HCT116 (cell line): ENCODE results near the gene ZNF148. TPM values are rescaled to one million over a fixed set of nuclear protein-coding genes. Genes with fewer than 3 reads are reported as not detected.

Experiments used
- ATAC-seq: fragments of 200-7000 bp; cut with Tn5 transposase; 2 replicates; pipeline ENCODE4 v1.9.1; 2020; ENCODE audit warnings: mild to moderate bottlenecking, moderate library complexity
- BruUV-seq: library from RNA; stranded (reverse); fragments of 400-500 nt; replicated peaks from 2 replicates; lab custom pipeline; 2021; lab: Mats Ljungman, UMichigan
- CTCF ChIA-PET: fragments of 300-600 bp; sonication (Branson Sonifier 250); formaldehyde crosslinking; loops from one replicate; lab custom pipeline; 2021; ENCODE audit warnings: antibody characterized with exemption; lab: Charles Lee
- POLR2A ChIA-PET: fragments of 300-600, 350-600 bp; sonication (Branson Sonifier 250); formaldehyde crosslinking; loops from one replicate; lab custom pipeline; 2021; ENCODE audit warnings: antibody characterized with exemption; lab: Charles Lee
- RAD21 ChIA-PET, 2 experiments: fragments of 300-600 bp; sonication (Branson Sonifier 250); formaldehyde crosslinking; loops; one replicate each; lab custom pipeline; 2023; ENCODE audit warnings: low total read pairs in 2 of 2; ENCODE audit not compliant: uncharacterized antibody in 2 of 2, unreplicated experiment in 2 of 2, low non-redundant PET in 1 of 2; lab: Charles Lee
- DNase-seq: peaks from one replicate; pipeline ENCODE4 v3.0.0-alpha.2; 2010; ENCODE audit warnings: low read depth, low spot score
- H2AFZ ChIP-seq: fragments of 200-600 bp; shearing (Covaris generic), sonication (generic); 2 replicates; pipeline ENCODE4 v1.6.1; 2017; ENCODE audit warnings: low read depth, mixed run types, mixed read lengths, antibody characterized with exemption, low read length; ENCODE audit not compliant: poor library complexity, severe bottlenecking
- H3K27ac ChIP-seq: 2 replicates; pipeline ENCODE4 v1.5.1; 2012; ENCODE audit warnings: low read depth, low read length
- H3K27me3 ChIP-seq: fragments of 200-600 bp; sonication (generic); 2 replicates; pipeline ENCODE4 v1.6.1; 2016; ENCODE audit warnings: mixed run types, low read length, mixed read lengths; ENCODE audit not compliant: insufficient read depth
- H3K36me3 ChIP-seq, 2 experiments: fragments of 200-500 bp in 1 of 2; fragments of 200-600 bp in 1 of 2; sonication (Bioruptor generic) in 1 of 2; sonication (generic) in 1 of 2; 2 replicates each; pipeline versions ENCODE4 v1.5.1 to v1.6.1; 2014 to 2016; ENCODE audit warnings: low read length in 2 of 2, inconsistent platforms in 1 of 2, mixed read lengths in 1 of 2, mixed run types in 1 of 2; ENCODE audit not compliant: insufficient read depth in 2 of 2, control insufficient read depth in 1 of 2
- H3K4me1 ChIP-seq, 2 experiments: fragments of 200-600 bp in 1 of 2; sonication (generic) in 1 of 2; 2 replicates each; pipeline versions ENCODE4 v1.5.1 to v1.6.1; 2012 to 2017; ENCODE audit warnings: low read length in 2 of 2, inconsistent platforms in 1 of 2, mild to moderate bottlenecking in 1 of 2, mixed read lengths in 1 of 2, mixed run types in 1 of 2, moderate library complexity in 1 of 2; ENCODE audit not compliant: insufficient read depth in 2 of 2, control insufficient read depth in 1 of 2
- H3K4me2 ChIP-seq: fragments of 200-600 bp; sonication (generic); 2 replicates; pipeline ENCODE4 v1.6.1; 2017; ENCODE audit warnings: mixed run types, low read length, mixed read lengths
- H3K4me3 ChIP-seq, 2 experiments: fragments of 200-600 bp in 1 of 2; sonication (generic) in 1 of 2; replicated peaks in 1 of 2; 2 replicates each; pipeline ENCODE4 v1.5.1; 2011 to 2016; ENCODE audit warnings: low read length in 2 of 2, control low read depth in 1 of 2, low read depth in 1 of 2, mild to moderate bottlenecking in 1 of 2, mixed read lengths in 1 of 2, mixed run types in 1 of 2
- H3K79me2 ChIP-seq: fragments of 200-600 bp; sonication (generic); 2 replicates; pipeline ENCODE4 v1.6.1; 2017; ENCODE audit warnings: mild to moderate bottlenecking, mixed run types, low read length, moderate library complexity, mixed read lengths; ENCODE audit not compliant: insufficient read depth
- H3K9ac ChIP-seq: fragments of 200-600 bp; sonication (generic); 2 replicates; pipeline ENCODE4 v1.6.1; 2016; ENCODE audit warnings: low read length, mixed read lengths
- H3K9me2 ChIP-seq: fragments of 200-600 bp; sonication (generic), shearing (Covaris generic); 2 replicates; pipeline ENCODE4 v1.6.1; 2017; ENCODE audit warnings: mixed run types, mild to moderate bottlenecking, moderate library complexity; ENCODE audit not compliant: insufficient read depth
- H3K9me3 ChIP-seq, 2 experiments: fragments of 200-500 bp in 1 of 2; fragments of 200-600 bp in 1 of 2; sonication (Bioruptor generic) in 1 of 2; sonication (generic) in 1 of 2; 2 replicates each; pipeline ENCODE4 v1.6.1; 2014 to 2017; ENCODE audit warnings: low read length in 2 of 2, mixed read lengths in 2 of 2, inconsistent platforms in 1 of 2, low read depth in 1 of 2, mild to moderate bottlenecking in 1 of 2, mixed run types in 1 of 2, moderate library complexity in 1 of 2; ENCODE audit not compliant: control insufficient read depth in 1 of 2, insufficient read depth in 1 of 2
- H4K20me1 ChIP-seq: fragments of 200-600 bp; sonication (generic), shearing (Covaris generic); 2 replicates; pipeline ENCODE4 v1.6.1; 2017; ENCODE audit warnings: mixed run types, mild to moderate bottlenecking, moderate library complexity; ENCODE audit not compliant: insufficient read depth
- ATF3 ChIP-seq: IDR thresholded peaks from 2 replicates; pipeline ENCODE4 v1.6.1; 2012
- CBX3 ChIP-seq: IDR thresholded peaks from 2 replicates; pipeline ENCODE4 v1.6.1; 2012; ENCODE audit warnings: low read depth
- CEBPB ChIP-seq: IDR thresholded peaks from 2 replicates; pipeline ENCODE4 v1.6.1; 2012; ENCODE audit warnings: low read depth
- EGR1 ChIP-seq: IDR thresholded peaks from 2 replicates; pipeline ENCODE4 v1.6.1; 2012; ENCODE audit warnings: low read depth
- ELF1 ChIP-seq: IDR thresholded peaks from 2 replicates; pipeline ENCODE4 v1.6.1; 2012; ENCODE audit warnings: low read depth, borderline replicate concordance
- EZH2 ChIP-seq: fragments of 200-600 bp; sonication (generic); IDR thresholded peaks from 2 replicates; pipeline ENCODE4 v1.6.1; 2017; ENCODE audit warnings: antibody characterized with exemption, mixed run types
- EZH2phosphoT487 ChIP-seq: fragments of 200-600 bp; IDR thresholded peaks from 2 replicates; pipeline ENCODE4 v1.6.1; 2018; ENCODE audit warnings: antibody characterized with exemption, borderline replicate concordance
- MAX ChIP-seq: IDR thresholded peaks from 2 replicates; pipeline ENCODE4 v1.6.1; 2012
- POLR2AphosphoS5 ChIP-seq: IDR thresholded peaks from 2 replicates; pipeline ENCODE4 v1.6.1; 2011; ENCODE audit warnings: mild to moderate bottlenecking, low read depth, low read length, moderate library complexity
- REST ChIP-seq: IDR thresholded peaks from 2 replicates; pipeline ENCODE4 v1.6.1; 2012; ENCODE audit warnings: low read depth
- SP1 ChIP-seq: IDR thresholded peaks from 2 replicates; pipeline ENCODE4 v1.6.1; 2012; ENCODE audit warnings: low read depth
- SRF ChIP-seq: IDR thresholded peaks from 2 replicates; pipeline ENCODE4 v1.6.1; 2012; ENCODE audit warnings: low read depth
- TCF7L2 ChIP-seq: IDR thresholded peaks from 2 replicates; pipeline ENCODE4 v1.7.0; 2011; ENCODE audit warnings: borderline replicate concordance, inconsistent platforms; ENCODE audit not compliant: insufficient read depth, insufficient read length; ENCODE audit errors: extremely low read depth
- YY1 ChIP-seq: IDR thresholded peaks from 2 replicates; pipeline ENCODE4 v1.6.1; 2011; ENCODE audit warnings: low read length, low read depth, moderate library complexity, mild to moderate bottlenecking; ENCODE audit not compliant: insufficient replicate concordance; ENCODE audit errors: extremely low read depth
- ZBTB33 ChIP-seq: IDR thresholded peaks from 2 replicates; pipeline ENCODE4 v1.6.1; 2011; ENCODE audit warnings: mild to moderate bottlenecking, low read length, moderate library complexity; ENCODE audit not compliant: insufficient replicate concordance; ENCODE audit errors: extremely low read depth
- ZNF274 ChIP-seq: fragments of 200-500 bp; sonication (Bioruptor generic); IDR thresholded peaks from 2 replicates; pipeline ENCODE4 v1.6.1; 2014; ENCODE audit warnings: mild to moderate bottlenecking, low read depth, low read length, inconsistent platforms
- intact Hi-C: fragments of 100-400 bp; cut with micrococcal nuclease; formaldehyde crosslinking; loops from 2 replicates; pipeline ENCODE4 v1.10.0; 2022
- total RNA-seq: library from RNA; stranded (reverse); gene quantifications from one replicate; pipeline ENCODE4 v1.2.1, GENCODE V29; 2021; ENCODE audit not compliant: unreplicated experiment

ZNF148 gene
- total RNA-seq, 1 experiment from 2014 or later: 35.0 TPM

GRCh38 chr3:125306620-125307019 is 68.5 kb downstream of the ZNF148 start:
- CTCF ChIA-PET: no interaction called here
- intact Hi-C loops: no loop called here
- RAD21 ChIA-PET: no interaction called here
- Histone ChIP-seq H3K4me2 (no peak overlapping the region), H3K9me3 (no peaks in the 10 kb centered on the region), H3K4me1 (no peaks in the 10 kb centered on the region), H4K20me1 (peaks cover 6% of the 10 kb centered on the region; the same call in 1 of the 2 replicates), H3K36me3 (no peaks in the 10 kb centered on the region), H3K9me2 (no peaks in the 10 kb centered on the region), H3K4me3 (no peak overlapping the region), H3K9ac (no peak overlapping the region), H3K27ac (no peak overlapping the region), H2AFZ (no peak overlapping the region), H3K79me2 (peaks cover 75% of the 10 kb centered on the region), H3K27me3 (no peaks in the 10 kb centered on the region)
- POLR2A ChIA-PET: no interaction called here
- BruUV-seq: no TSS peak
- TF ChIP-seq EZH2 (no peak), ELF1 (no peak), SRF (no peak), REST (no peak), POLR2AphosphoS5 (no peak)
- ATAC-seq (no peak), DNase-seq (no peak)

- Histone ChIP-seq H3K79me2 (peaks cover 52% of the 10 kb centered on the region), H3K4me2 (no peak overlapping the region), H3K9me3 (no peaks in the 10 kb centered on the region), H3K9me2 (no peaks in the 10 kb centered on the region), H2AFZ (no peak overlapping the region), H3K27ac (no peak overlapping the region), H3K36me3 (no peaks in the 10 kb centered on the region), H3K4me3 (no peak overlapping the region), H3K9ac (no peak overlapping the region), H3K4me1 (no peaks in the 10 kb centered on the region), H4K20me1 (peaks cover 3% of the 10 kb centered on the region; the same call in 1 of the 2 replicates), H3K27me3 (no peaks in the 10 kb centered on the region)
- ChIA-PET POLR2A (no interaction called here), RAD21 (no interaction called here), CTCF (no interaction called here)
- intact Hi-C loops: no loop called here
- no peak for ATAC-seq
- no TSS peak for BruUV-seq
- no peak for DNase-seq
- no peak for TF ChIP-seq EGR1
- TF ChIP-seq MAX: no peak
- TF ChIP-seq SP1: no peak
- TF ChIP-seq ZNF274: no peak
- no peak for TF ChIP-seq CBX3
- no peak for TF ChIP-seq TCF7L2
- TF ChIP-seq CEBPB: no peak
- TF ChIP-seq EZH2phosphoT487: no peak
- TF ChIP-seq SRF: no peak
- no peak for TF ChIP-seq YY1
- no peak for TF ChIP-seq ATF3
- no peak for TF ChIP-seq ZBTB33
These were observed 72.2 kb downstream of the ZNF148 start for GRCh38 chr3:125302932-125303331.
